CD4-positive, alpha-beta T cell treated with Interleukin-10 for 1 hour (primary cell): ENCODE measurements around the gene KDF1.

ENCODE experiments used
- DNase-seq: peaks from one replicate; pipeline ENCODE4 v3.0.0-alpha.2; 2020

KDF1 gene

GRCh38 chr1:26959722-26960624 lies at the start of gene KDF1:
TSS of gene KDF1 (minus strand) at chr1:26960468. CDS start at chr1:26952380, 8,088 bp downstream.
- DNase-seq: peak; percentile 70

- DNase-seq: no peak
Observed at GRCh38 chr1:27009601-27010197, 49.4 kb upstream of the KDF1 start.

- no peak for DNase-seq
Observed at GRCh38 chr1:27007909-27008582, 47.8 kb upstream of the KDF1 start.

- no peak for DNase-seq
Observed at GRCh38 chr1:27006683-27007082, 46.4 kb upstream of the KDF1 start.

- DNase-seq: no peak
Observed at GRCh38 chr1:27005648-27006496, 45.6 kb upstream of the KDF1 start.

- no peak for DNase-seq
Observed at GRCh38 chr1:27005166-27005530, 44.9 kb upstream of the KDF1 start.

- DNase-seq: no peak
Observed at GRCh38 chr1:27004471-27005165, 44.4 kb upstream of the KDF1 start.

GRCh38 chr1:27003745-27004470 lies 43.6 kb upstream of the KDF1 start:
- DNase-seq: no peak

GRCh38 chr1:27001570-27002360 lies 41.5 kb upstream of the KDF1 start:
- DNase-seq: peak; percentile 32

GRCh38 chr1:27000817-27001460 lies 40.7 kb upstream of the KDF1 start:
- DNase-seq: no peak

GRCh38 chr1:27000090-27000816 lies 40.0 kb upstream of the KDF1 start:
- DNase-seq: no peak

GRCh38 chr1:26999440-26999987 lies 39.2 kb upstream of the KDF1 start:
- DNase-seq: no peak

GRCh38 chr1:26998429-26999300 lies 38.4 kb upstream of the KDF1 start:
- no peak for DNase-seq

GRCh38 chr1:26996665-26997064 lies 36.4 kb upstream of the KDF1 start:
- no peak for DNase-seq

GRCh38 chr1:26996024-26996423 lies 35.8 kb upstream of the KDF1 start:
- DNase-seq: no peak

- no peak for DNase-seq
Observed at GRCh38 chr1:26994787-26995517, 34.7 kb upstream of the KDF1 start.
